NCI-H526 (cell line): Measurements from ENCODE around the gene MYO5C.

Experiments used
- DNase-seq, 2 experiments: peaks; one replicate each; lab custom pipeline; 2025; lab: John Stamatoyannopoulos, UW

MYO5C gene

GRCh38 chr15:52146261-52146660 lies 149.3 kb downstream of the MYO5C start:
- no peak for DNase-seq

DNA sequence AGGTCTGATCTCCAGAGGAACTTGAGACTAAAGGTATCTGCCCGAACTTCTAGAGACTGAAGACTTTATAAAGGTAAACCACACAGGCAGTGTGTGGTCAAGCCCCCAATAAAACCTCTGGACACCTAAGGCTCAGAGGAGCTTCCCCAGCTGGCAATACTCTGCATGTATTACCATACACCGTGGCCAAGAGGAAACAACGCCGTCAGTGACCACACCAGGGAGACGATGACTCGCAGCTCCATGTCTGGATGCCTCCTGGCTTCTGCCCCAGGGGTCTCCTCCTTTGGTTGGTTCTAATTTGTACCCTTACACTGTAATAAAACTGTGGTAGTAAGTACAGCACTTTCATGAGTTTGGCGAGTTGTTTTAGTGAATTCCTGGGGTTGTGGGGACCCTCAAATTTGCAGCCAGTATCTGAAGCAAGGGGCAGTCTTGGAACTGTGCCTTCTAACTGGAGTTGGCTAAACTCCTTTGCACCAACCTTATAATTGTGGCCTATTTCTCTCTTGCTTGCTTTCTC lies 150.9 kb downstream of the MYO5C start:
- no peak for DNase-seq

DNA sequence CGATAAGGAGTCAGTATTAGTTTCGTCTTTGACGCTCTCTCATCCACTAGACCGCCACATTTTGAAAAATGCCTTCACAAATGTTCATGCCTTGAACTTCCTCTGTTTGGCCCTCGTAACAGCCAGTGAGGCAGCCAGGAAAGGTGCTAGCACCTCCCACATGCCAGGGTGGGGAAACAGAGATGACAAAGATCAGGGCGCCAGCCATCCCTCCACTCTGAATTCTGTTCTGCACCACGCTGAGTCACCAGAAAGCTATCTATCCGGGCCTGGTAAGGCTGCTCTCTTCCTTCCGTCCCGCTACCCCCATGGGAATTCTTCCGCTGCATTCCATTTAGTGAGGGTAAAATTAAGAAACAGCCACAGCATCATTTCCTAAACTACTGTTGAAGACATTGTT lies 151.7 kb downstream of the MYO5C start:
- DNase-seq: no peak
